SHP77 (cell line): ENCODE measurements around the gene DAAM1.

Experiments
- DNase-seq, 2 experiments: peaks; one replicate each; lab custom pipeline; 2025; lab: John Stamatoyannopoulos, UW

The DAAM1 gene

GRCh38 chr14:59362513-59362912 is 174.0 kb downstream of the DAAM1 start:
- no peak for DNase-seq

GRCh38 chr14:59363531-59364226 is 175.2 kb downstream of the DAAM1 start:
- DNase-seq, result no peak

GRCh38 chr14:59370158-59370742 is 181.8 kb downstream of the DAAM1 start:
- DNase-seq, result no peak

- no peak for DNase-seq
These were observed 183.3 kb downstream of the DAAM1 start for GRCh38 chr14:59371771-59372170.

- DNase-seq, result no peak
These were observed 185.6 kb downstream of the DAAM1 start for GRCh38 chr14:59374048-59374447.

- DNase-seq, result no peak
These were observed 188.2 kb downstream of the DAAM1 start for GRCh38 chr14:59376686-59377085.

- DNase-seq, result no peak
These were observed 189.0 kb downstream of the DAAM1 start for GRCh38 chr14:59377491-59377890.

- DNase-seq, result no peak
These were observed 189.6 kb downstream of the DAAM1 start for GRCh38 chr14:59377991-59378601.

- DNase-seq, result no peak
These were observed 201.5 kb downstream of the DAAM1 start for GRCh38 chr14:59389936-59390335.

GRCh38 chr14:59391388-59391787 is 202.9 kb downstream of the DAAM1 start:
- DNase-seq, result no peak

- DNase-seq, result no peak
These were observed 205.8 kb downstream of the DAAM1 start for GRCh38 chr14:59394268-59394667.

GRCh38 chr14:59395672-59396071 is 207.2 kb downstream of the DAAM1 start:
- no peak for DNase-seq

- no peak for DNase-seq
These were observed 210.4 kb downstream of the DAAM1 start for GRCh38 chr14:59398841-59399240.

- no peak for DNase-seq
These were observed 218.2 kb downstream of the DAAM1 start for GRCh38 chr14:59406454-59407245.

GRCh38 chr14:59407246-59408010 is 219.0 kb downstream of the DAAM1 start:
- no peak for DNase-seq

GRCh38 chr14:59415836-59416602 is 227.6 kb downstream of the DAAM1 start:
- DNase-seq, result no peak

- no peak for DNase-seq
These were observed 228.8 kb downstream of the DAAM1 start for GRCh38 chr14:59417311-59417710.

- DNase-seq, result no peak
These were observed 230.8 kb downstream of the DAAM1 start for GRCh38 chr14:59419303-59419702.
